ENCODE results near the gene ITGAE. TPM values are rescaled to one million over a fixed set of nuclear protein-coding genes. Genes with fewer than 3 reads are reported as not detected.

Gene ITGAE
- total and polyA plus RNA-seq, 2 experiments from 2014 or later = 11.7 to 44.9 TPM

DNA sequence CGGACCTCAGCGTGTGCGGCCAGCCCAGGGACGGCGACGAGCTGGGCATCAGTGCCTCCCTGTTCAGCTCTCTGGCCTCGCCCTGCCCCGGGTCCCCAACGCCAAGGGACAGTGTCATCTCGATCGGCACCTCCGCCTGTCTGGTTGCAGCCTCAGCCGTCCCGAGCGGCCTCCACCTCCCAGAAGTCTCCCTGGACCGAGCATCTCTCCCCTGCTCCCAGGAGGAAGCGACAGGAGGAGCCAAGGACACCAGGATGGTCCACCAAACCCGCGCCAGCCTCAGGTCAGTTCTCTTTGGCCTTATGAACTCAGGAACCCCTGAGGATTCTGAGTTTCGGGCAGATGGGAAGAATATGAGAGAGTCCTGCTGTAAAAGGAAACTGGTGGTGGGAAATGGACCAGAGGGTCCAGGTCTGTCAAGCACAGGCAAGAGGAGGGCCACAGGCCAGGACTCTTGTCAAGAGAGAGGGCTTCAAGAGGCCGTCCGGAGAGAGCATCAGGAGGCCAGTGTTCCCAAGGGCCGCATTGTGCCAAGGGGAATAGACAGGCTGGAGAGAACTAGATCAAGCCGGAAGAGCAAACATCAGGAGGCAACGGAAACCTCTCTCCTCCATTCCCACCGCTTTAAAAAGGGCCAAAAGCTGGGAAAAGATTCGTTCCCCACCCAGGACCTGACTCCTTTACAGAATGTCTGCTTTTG is 76.5 kb downstream of the ITGAE start (continued):
- TF ChIP-seq ZNF462 (CRISPR knock-in tag; IDR thresholded peaks at IDR 0.05) = no peak
- TF ChIP-seq NANOG (IDR thresholded peaks at IDR 0.05; ENCODE audit: borderline replicate concordance) = no peak
- TF ChIP-seq ZNF114 (CRISPR knock-in tag; IDR thresholded peaks at IDR 0.05) = no peak
- TF ChIP-seq, protein P1, sequence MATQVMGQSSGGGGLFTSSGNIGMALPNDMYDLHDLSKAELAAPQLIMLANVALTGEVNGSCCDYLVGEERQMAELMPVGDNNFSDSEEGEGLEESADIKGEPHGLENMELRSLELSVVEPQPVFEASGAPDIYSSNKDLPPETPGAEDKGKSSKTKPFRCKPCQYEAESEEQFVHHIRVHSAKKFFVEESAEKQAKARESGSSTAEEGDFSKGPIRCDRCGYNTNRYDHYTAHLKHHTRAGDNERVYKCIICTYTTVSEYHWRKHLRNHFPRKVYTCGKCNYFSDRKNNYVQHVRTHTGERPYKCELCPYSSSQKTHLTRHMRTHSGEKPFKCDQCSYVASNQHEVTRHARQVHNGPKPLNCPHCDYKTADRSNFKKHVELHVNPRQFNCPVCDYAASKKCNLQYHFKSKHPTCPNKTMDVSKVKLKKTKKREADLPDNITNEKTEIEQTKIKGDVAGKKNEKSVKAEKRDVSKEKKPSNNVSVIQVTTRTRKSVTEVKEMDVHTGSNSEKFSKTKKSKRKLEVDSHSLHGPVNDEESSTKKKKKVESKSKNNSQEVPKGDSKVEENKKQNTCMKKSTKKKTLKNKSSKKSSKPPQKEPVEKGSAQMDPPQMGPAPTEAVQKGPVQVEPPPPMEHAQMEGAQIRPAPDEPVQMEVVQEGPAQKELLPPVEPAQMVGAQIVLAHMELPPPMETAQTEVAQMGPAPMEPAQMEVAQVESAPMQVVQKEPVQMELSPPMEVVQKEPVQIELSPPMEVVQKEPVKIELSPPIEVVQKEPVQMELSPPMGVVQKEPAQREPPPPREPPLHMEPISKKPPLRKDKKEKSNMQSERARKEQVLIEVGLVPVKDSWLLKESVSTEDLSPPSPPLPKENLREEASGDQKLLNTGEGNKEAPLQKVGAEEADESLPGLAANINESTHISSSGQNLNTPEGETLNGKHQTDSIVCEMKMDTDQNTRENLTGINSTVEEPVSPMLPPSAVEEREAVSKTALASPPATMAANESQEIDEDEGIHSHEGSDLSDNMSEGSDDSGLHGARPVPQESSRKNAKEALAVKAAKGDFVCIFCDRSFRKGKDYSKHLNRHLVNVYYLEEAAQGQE (IDR thresholded peaks at IDR 0.05; ENCODE audit: unreplicated experiment) = no peak
- TF ChIP-seq, protein P2, sequence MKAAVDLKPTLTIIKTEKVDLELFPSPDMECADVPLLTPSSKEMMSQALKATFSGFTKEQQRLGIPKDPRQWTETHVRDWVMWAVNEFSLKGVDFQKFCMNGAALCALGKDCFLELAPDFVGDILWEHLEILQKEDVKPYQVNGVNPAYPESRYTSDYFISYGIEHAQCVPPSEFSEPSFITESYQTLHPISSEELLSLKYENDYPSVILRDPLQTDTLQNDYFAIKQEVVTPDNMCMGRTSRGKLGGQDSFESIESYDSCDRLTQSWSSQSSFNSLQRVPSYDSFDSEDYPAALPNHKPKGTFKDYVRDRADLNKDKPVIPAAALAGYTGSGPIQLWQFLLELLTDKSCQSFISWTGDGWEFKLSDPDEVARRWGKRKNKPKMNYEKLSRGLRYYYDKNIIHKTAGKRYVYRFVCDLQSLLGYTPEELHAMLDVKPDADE (IDR thresholded peaks at IDR 0.05) = no peak
- no peak for TF ChIP-seq CTCF (conservative IDR thresholded peaks at IDR 0.05; ENCODE audit: low read depth in 2 of 2)

All from GM23338 (cell line).